HG02885 (cell line): ENCODE data around the gene PRPS1L1.

Source experiments
- ATAC-seq: cut with Tn5 transposase; IDR thresholded peaks from one replicate; pipeline ENCODE4 v1.9.1; 2021; ENCODE audit warnings: mild to moderate bottlenecking; ENCODE audit not compliant: unreplicated experiment, poor library complexity

Gene PRPS1L1

DNA sequence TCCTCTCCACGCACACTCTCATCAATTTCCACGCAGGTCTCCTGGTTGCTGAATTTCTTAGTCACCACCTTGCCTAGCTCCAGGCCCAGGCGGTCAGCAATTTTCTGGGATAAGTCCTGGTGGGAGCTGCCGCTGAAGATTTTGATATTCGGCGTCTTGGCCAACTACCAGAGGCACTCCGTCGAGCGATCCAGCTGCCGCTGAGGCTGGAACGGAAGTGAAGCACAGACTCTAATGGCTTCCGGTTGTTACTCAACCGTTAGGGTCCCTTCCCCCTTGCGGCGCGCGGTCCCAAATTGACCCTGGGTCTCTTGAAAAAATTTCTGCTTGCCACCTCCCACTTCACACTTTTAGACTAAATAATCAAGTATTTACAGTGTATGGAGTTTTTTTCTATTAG is at the start of gene PRPS1L1:
Gene PRPS1L1, minus strand, starts transcription at position 219 of the 400 bp plus-strand sequence.
- ATAC-seq: no peak

DNA sequence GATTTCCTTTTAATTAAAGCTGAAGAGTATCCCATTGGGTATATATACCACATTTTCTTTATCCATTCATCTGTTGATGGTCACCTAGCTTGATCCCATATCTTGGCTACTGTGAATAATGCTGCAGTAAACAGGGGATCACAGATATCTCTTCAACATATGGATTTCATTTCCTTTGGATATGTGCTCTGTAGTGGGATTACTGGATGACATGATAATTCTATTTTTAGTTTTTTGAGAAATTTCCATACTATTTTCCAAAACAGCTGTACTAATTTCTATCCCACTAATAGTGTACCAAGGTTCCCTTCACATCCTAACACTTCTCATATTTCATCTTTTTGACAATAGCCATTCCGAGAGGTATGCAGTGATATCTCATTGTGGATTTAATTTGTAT is 48.8 kb upstream of the PRPS1L1 start:
- no peak for ATAC-seq

DNA sequence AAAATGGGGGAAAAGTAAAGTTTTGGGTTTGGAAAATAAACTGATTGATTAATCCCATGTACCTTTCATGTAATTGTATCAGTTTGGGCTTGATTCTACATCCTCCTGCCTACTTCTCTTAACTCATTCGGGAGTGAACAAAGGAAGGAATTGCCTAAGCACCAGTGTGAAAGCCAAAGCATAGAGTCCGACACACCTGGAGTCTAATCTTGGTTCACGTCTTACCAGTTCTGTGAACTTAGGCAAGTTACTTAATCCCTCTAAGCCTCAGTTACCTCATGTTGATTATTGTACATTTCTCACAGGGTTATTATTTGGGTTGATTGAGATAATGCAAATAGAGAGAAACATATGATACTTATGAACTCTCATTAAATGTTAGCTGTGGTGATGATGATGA is 41.1 kb upstream of the PRPS1L1 start:
- no peak for ATAC-seq

DNA sequence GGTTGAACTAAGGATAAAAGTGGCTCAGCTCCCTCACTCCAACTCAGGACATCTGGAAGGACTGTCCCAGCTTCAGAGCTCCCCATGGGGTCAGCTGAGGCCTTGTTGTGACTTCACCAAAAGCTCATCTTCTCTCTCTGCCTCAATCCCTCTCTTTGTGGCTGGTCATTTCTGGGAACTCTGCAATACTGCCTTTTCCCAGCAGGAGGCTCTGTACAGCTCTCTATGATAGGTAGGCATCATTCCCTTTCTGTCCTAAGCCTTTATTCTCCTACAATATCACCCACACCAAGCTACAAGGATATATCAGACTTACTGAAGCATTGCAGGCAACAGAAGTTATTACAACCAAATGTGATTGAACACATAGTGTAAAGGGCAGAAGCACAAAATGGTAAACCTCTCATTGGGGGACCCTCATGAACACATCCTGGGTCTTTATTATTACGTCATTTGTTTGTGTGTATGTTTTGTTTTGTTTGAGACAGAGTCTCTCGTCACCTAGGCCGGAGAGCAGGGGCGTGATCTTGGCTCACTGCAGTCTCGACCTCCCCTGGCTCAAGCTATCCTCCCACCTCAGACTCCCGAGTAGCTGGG is 36.7 kb upstream of the PRPS1L1 start:
- peak; percentile 75 for ATAC-seq

DNA sequence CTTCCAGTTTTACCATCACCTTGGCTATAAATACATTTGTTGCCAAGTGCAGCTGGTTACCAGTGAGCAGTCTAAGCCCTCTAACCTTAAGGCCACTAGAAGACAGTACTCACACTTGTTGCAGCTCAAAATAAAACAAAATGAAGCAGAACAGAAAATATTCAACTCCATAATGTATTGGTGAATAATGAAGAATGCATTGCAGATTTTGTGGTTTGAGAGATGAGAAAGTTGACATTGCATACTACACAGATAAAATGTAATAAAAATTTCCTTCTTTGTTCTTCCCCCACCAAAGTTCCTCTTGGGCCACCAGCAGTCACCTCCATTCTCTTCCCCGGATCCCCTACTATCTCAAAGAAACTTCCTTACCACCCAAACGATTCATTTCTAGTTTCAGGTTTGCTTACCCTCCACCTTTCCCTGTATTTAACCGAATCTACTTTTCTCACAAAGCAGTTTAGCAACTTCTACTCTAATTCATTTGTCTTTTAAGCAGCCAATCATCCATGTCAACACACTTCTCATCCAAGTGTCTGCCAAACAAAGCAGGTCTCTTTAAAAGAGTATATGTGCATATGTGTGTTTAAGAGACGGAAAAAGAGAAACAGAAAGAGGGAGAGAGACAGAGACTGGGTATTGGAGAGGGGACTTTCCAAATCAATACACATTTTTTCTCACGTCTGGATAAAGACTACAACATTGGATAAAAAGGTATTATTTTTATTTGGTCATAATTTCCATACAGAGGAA is 35.7 kb upstream of the PRPS1L1 start:
- no peak for ATAC-seq

DNA sequence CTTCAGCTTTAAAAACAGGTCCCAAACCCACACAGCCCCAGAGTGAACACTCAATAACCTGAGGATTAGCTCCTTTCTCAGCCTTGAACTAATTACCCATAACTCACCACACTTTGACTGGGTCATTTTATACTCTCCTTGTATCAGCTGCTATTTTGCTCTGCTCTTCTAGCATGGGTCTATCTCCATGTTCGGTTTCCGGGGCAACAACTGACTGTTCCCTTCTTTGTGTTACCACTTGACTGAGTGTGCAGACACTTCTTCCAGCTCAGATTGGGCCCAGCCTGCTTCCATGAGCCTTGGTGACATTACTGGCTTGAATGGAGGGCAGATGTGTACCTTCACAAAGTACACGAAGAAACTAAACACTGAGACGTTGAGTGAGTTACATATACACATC is 31.5 kb upstream of the PRPS1L1 start:
- ATAC-seq: no peak

DNA sequence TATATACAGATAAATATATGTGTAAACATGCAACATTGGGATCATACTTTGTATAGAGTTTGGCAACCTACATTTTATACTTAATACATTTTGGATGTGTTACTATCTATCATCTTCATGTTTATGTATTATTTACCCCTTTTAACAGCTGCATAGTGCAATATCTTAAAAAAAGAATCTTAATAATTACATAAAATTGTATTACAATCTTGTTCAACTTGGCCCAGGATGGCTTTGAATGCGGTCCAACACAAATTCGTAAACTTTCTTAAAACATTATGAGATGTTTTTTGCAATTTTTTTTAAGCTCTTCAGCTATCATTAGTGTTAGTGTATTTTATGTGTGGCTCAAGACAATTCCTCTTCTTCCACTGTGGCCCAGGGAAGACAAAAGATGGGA is 26.3 kb upstream of the PRPS1L1 start:
- no peak for ATAC-seq

DNA sequence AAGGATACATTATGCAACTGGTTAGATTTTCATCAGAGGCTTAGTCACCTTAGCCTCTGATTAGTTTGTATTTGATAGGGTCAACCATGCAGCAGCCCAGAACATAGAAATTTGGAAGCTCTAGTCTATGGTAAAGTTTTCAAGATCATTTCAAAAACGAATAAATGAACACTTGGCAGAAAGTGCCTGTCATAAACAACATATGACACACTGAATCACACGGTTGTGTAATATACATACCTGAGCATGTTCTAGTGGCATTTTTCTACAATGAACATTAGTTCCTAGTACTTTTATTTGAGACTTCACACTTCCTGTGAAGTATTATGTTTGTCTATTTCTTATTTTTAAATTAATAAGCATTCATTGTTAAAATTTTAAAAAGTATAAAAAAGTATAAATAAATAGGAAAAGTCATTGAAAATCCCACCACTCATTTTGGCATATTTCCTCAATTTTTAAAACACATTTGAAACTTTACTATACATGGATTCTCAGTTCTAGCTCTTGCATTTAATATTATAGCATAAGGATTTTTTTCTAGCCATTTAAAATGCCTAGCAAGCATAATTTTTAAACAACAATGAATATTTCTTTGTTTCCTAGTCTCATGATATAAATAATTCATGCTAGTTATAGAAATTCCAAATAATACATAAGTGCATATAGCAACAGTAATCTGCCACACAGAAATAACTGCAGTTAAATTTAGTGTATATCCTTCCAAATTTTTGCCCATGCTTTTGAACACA is 25.7 kb upstream of the PRPS1L1 start:
- ATAC-seq: no peak

DNA sequence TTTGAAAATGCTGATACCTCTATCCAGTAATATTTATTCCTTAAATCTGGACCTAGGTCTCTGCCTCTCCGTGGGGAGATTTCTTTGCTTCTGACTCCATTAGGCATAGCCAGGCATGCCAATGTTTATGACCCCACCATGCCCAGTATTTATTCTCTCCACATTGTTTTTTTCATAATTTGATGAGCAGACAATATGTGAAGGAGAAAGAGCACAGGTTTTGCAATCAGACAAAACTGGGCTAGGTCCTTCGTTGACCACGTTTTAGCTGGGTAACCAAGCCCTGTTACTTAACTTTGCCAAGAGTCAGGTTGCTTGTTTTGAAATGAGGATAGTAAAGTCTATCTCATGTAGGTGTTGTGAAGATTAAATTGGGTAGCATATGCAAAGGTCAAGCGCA is 21.6 kb upstream of the PRPS1L1 start:
- no peak for ATAC-seq

DNA sequence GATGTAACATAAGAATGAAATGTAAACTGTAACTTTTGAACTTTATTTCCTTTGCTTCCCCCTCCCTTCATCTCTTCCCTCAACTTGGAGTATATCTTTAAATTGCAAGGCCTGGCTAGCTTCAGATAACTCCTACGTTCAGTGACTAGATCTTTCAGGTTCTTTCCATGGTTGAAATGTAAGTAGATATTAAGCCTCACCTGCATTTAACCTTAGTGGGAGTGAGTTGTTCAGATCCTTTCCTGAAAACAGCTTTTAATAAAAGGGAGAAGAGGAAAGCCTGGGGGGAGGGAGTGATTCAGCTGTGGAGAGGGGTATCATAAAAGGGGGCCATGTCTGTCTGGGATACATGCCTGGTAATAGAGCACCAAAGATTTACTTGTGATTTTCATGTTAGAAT is 19.0 kb upstream of the PRPS1L1 start:
- no peak for ATAC-seq

DNA sequence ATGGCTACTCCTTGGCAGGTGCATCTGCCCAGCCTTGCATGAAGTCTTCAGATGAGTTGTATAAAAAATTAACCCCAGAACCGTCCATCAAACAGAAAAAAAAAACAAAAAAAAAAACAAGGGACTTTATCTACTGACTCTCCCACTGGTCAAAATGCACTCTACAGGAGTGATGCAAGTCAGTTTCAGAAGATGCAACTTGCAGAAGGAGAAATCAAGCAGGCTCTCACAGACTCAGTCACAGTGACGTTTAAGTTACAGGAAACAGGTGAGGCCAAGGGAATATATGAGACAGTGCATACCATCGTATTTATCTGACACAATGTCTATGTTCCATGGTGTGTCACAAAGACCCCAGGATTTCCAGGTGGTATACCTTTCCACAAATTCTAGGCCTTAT is 17.5 kb upstream of the PRPS1L1 start:
- ATAC-seq: no peak

DNA sequence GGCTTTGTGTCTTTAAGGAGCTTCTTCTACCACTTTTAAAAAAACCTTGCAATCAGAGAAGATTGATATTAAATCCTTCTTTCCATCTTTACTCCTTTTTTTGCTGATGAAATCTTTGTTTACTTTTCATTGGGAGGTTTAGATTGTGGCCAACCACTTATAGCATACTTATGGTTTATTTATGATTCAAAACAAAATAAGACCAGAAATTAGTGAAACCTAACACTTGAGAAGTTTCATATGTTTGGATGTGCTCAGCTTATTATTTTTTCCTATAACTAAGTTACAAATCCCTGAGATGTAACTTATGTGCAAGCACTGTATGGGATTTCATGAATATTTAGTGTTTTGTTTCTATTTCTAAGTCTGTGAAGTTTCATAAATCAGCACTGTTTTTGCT is 13.5 kb upstream of the PRPS1L1 start:
- no peak for ATAC-seq

DNA sequence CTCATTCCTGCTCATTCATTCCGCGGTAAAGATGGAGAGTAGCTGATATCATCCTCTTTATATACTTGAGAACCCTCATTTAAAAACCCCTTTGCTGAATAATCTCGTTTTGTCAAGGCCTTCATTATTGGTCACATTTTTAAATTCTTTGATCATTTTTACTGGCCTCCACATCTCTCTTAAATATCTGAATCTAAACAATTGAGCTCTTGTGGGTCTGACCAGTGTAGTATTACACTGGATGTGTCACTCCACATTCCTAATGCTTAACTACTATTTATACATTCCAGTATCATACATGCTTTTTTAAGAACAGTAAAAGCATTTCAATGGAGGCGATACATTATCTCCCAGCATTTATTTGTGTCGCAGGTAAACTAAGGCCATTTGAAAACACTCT is 12.6 kb upstream of the PRPS1L1 start:
- ATAC-seq: no peak

DNA sequence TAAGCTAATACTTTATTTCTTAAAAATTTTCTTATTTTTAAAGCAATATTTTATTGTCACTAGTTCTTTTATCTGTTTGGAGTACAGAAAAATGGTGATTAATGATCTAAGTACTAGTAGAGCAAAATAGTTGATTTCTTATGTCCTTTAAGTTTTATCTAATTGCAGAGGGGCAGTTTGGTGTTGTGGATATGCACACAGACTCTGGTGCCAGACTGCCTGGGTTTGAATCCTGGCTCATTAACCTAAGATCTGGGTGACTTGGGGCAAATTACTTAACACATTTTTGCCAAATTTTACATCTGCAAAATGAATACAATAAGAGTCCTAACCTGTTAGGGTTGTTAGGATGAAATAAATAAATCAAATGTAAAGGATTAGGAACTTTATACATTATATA is 10.7 kb upstream of the PRPS1L1 start:
- ATAC-seq: no peak

DNA sequence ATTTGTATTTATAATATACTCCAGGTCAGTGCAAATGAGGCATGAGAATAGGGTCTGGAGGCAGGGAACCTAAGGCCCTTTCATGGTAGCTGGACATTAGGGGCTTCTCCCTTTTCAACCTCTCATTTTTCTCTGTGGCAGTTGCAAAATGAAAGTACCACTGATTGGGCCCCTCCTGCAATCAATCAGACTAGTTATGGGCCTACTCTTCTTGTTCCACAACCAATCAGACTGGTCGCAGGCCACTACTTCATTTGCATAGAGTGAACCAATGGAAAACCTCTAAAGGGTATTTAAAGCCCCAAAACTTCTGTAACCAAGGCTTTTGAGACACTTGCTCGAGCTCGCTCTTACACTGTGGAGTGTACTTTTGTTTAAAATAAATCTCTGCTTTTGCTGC is 10.0 kb upstream of the PRPS1L1 start:
- ATAC-seq: no peak

DNA sequence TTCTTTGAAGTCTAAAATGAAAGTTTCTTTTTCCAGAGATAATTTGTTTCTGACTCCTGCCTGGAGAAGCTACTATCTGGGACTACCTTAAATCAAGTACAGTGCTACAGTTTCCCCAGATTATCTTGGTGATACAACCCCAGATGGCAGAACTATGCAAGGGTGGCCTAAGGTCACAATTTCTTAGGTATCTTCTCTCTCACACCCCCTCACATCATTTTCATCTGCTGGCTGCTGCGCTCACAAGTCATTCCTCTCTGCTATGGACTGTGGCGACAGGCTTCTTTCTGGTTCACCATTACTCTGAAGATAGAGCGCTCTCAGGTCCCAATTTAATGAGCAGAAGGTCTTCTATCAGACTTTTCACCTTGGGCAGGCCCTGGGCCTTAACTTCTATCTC is 9.1 kb upstream of the PRPS1L1 start:
- no peak for ATAC-seq

DNA sequence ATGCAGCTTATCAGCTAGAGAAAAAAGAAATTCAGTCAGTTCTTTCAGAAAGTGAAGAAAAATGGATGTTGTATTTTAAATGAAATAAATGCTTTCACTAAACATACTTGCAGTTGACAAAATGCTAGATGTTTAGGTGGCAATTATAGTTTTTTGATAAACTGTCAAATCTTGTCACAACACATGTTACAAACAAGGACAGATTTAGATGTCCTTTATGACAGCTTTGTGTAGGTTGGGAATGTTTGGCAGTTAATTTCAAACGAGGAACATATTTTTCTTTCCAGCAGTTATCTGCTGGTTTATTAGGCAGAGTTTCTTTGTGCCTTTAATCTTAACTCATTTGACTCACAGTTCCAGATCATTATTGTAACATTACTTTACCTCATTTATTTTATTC is 3.1 kb upstream of the PRPS1L1 start:
- no peak for ATAC-seq

DNA sequence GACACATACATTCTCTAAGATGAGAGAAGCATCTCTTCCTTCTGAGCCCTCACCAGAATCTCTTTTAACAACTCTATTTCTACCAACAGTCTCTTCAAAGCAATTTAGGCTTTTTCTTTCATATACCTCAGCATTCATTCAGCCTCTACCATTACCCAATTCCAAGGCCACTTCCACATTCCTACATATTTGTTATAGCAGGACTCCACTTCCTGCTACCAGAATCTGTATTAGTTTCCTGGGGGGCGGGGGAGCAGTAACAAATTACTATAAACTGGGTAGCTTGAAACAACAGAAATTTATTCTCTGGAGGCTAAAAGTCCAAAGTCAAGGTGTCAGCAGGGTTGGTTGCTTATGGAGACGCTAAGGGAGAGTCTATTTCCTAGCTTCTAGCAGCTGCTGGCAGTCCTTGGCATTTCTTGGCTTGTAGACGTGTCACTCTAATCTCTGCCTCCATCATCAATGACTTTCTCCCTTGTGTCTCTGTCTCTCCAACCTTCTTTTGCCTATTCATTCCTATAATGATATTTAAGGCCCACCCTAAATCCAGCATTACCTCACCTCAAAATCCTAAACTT is 7.4 kb downstream of the PRPS1L1 start:
- no peak for ATAC-seq

DNA sequence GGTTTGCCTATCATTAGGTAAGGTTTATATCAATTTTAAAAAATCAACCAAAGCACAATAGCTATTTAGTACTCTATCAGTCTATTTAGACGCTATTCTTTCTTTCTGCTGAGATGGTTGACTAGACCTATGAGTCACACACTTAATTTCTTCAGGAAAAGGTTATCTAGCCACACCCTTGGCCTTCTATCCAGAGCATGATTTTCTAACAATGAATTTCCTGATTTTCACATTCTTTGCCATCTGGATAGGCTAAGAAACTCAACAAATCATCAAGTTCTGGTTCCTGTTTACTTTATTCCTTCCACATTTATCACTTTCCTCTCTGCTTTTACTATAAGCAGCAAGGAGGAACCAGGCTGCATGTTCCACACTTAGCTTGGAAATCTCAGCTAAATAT is 8.1 kb downstream of the PRPS1L1 start:
- no peak for ATAC-seq

DNA sequence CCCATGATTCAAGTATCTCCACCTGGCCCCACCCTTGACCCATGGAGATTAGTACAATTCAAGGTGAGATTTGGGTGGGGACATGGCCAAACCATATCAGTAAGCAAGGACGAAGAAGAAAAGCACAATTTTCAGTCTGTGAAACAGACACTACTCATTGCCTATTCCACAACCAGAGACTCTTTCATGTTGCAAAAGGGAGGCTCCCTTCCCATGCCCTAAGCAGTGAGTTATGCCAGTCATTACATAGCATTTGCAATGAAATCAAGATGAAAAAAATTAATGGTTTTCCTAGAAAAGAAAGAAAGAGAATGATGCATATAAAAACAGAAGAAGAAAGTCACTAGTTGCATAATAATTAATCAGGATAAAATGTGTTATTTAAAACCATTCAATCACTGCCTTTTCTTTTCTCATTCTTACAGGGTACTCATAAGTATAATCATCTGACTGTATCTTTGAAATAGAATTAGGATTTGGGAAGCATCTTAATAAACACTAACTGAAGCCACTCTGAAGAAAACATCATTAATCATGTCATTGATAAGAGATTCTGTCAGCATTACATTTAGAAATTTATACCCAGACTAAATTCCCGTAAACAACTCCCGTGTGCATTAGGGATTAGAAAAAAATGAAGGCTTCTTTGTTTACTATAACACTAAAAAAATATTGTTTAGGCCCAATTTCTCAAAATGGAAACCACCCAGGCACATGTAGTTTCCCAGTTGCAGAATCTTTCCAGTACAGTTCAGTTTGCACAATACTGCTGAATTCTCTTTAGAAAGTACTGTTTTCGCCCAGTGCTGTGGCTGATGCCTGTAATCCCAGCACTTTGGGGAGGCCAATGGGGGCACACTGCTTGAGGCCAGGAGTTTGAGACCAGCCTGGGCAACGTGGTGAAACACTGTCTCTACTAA is 9.1 kb downstream of the PRPS1L1 start:
- no peak for ATAC-seq
